Stimulated activated effector memory CD8-positive, alpha-beta T cell treated with anti-CD3 and anti-CD28 coated beads, Interleukin-12 subunit alpha, Interleukin-12 subunit beta, amount 100 ng/mL, for 72 hours (primary cell): Measurements from ENCODE around the gene PDE6B.

Experiments used
- ATAC-seq: fragments of 150-1000 bp; cut with Tn5 transposase; 2 replicates; pipeline ENCODE4 v1.10.0; 2021
- DNase-seq, 2 donors: peaks; one replicate each; pipeline ENCODE4 v3.0.0; 2021 to 2022; ENCODE audit warnings: low spot score in 2 of 2
- H3K27ac Mint-ChIP-seq: one replicate; pipeline ENCODE4 v1.8.0; 2022; ENCODE audit warnings: mild to moderate bottlenecking, mixed read lengths
- H3K36me3 Mint-ChIP-seq: one replicate; pipeline ENCODE4 v1.8.0; 2022; ENCODE audit warnings: mild to moderate bottlenecking, mixed read lengths
- H3K4me1 Mint-ChIP-seq: one replicate; pipeline ENCODE4 v1.8.0; 2022; ENCODE audit warnings: mixed read lengths
- H3K4me3 Mint-ChIP-seq: one replicate; pipeline ENCODE4 v1.8.0; 2022; ENCODE audit warnings: mild to moderate bottlenecking, mixed read lengths
- H3K9me3 Mint-ChIP-seq: one replicate; pipeline ENCODE4 v1.8.0; 2022; ENCODE audit warnings: mixed read lengths

PDE6B gene

GRCh38 chr4:624705-625590 lies at the start of gene PDE6B:
Gene PDE6B (plus strand): TSS chr4:625573. CDS start chr4:625627, 54 bp downstream.
- Mint-ChIP-seq H3K4me3 (no peak within 1 kb of the TSS), H3K9me3 (no peaks in the 10 kb centered on the region), H3K36me3 (no peaks in the 10 kb centered on the region), H3K27ac (no peak within 1 kb of the TSS), H3K4me1 (no peaks in the 10 kb centered on the region)
- no peak for DNase-seq
- no peak for ATAC-seq

- H3K9me3 Mint-ChIP-seq = no peaks in the 10 kb centered on the region
- no peak for DNase-seq
- H3K36me3 Mint-ChIP-seq = no peaks in the 10 kb centered on the region
- peak within 1 kb of the TSS; percentile 38 for H3K4me3 Mint-ChIP-seq
- ATAC-seq = no peak
- H3K4me1 Mint-ChIP-seq = peaks cover 12% of the 10 kb centered on the region
- no peak within 1 kb of the TSS for H3K27ac Mint-ChIP-seq
Observed at GRCh38 chr4:576245-576821, 49.0 kb upstream of the PDE6B start, which contains the start of gene TMEM271. Gene TMEM271 (minus strand): TSS chr4:576295. CDS start chr4:576062, 233 bp downstream.

- Mint-ChIP-seq H3K27ac (no peak overlapping the region), H3K36me3 (no peaks in the 10 kb centered on the region), H3K4me1 (peaks cover 12% of the 10 kb centered on the region), H3K4me3 (peak overlapping the region; percentile 38), H3K9me3 (no peaks in the 10 kb centered on the region)
- DNase-seq (no peak), ATAC-seq (no peak)
Observed at GRCh38 chr4:576991-577498, 48.3 kb upstream of the PDE6B start.

- ATAC-seq = peak; percentile 20
- no peak overlapping the region for H3K27ac Mint-ChIP-seq
- H3K4me3 Mint-ChIP-seq = peak overlapping the region; percentile 38
- DNase-seq = no peak
- no peaks in the 10 kb centered on the region for H3K36me3 Mint-ChIP-seq
- peaks cover 12% of the 10 kb centered on the region for H3K4me1 Mint-ChIP-seq
- peaks cover 4% of the 10 kb centered on the region for H3K9me3 Mint-ChIP-seq
Observed at GRCh38 chr4:577499-578450, 47.6 kb upstream of the PDE6B start.

GRCh38 chr4:578451-579443 lies 46.6 kb upstream of the PDE6B start:
- H3K36me3 Mint-ChIP-seq = no peaks in the 10 kb centered on the region
- peaks cover 4% of the 10 kb centered on the region for H3K9me3 Mint-ChIP-seq
- DNase-seq = no peak
- H3K4me1 Mint-ChIP-seq = peaks cover 12% of the 10 kb centered on the region
- no peak overlapping the region for H3K27ac Mint-ChIP-seq
- ATAC-seq = no peak
- H3K4me3 Mint-ChIP-seq = no peak overlapping the region

GRCh38 chr4:579543-580175 lies 45.7 kb upstream of the PDE6B start:
- DNase-seq = no peak
- H3K9me3 Mint-ChIP-seq = peaks cover 8% of the 10 kb centered on the region

GRCh38 chr4:581181-581580 lies 44.2 kb upstream of the PDE6B start:
- Mint-ChIP-seq H3K27ac (no peak overlapping the region), H3K36me3 (peaks cover 5% of the 10 kb centered on the region), H3K9me3 (peaks cover 13% of the 10 kb centered on the region), H3K4me3 (no peak overlapping the region), H3K4me1 (peaks cover 12% of the 10 kb centered on the region)
- no peak for DNase-seq
- ATAC-seq = no peak

More at GRCh38 chr4:579543-580175, 45.7 kb upstream of the PDE6B start:
- H3K36me3 Mint-ChIP-seq = no peaks in the 10 kb centered on the region
- no peak overlapping the region for H3K4me3 Mint-ChIP-seq
- no peak for ATAC-seq
- H3K27ac Mint-ChIP-seq = no peak overlapping the region
- H3K4me1 Mint-ChIP-seq = peaks cover 12% of the 10 kb centered on the region

- no peak for DNase-seq
- Mint-ChIP-seq H3K36me3 (peaks cover 5% of the 10 kb centered on the region), H3K9me3 (peaks cover 13% of the 10 kb centered on the region), H3K27ac (no peak overlapping the region), H3K4me1 (peaks cover 11% of the 10 kb centered on the region), H3K4me3 (no peak overlapping the region)
- ATAC-seq = no peak
Observed at GRCh38 chr4:581753-582361, 43.5 kb upstream of the PDE6B start.

GRCh38 chr4:583820-584219 lies 41.6 kb upstream of the PDE6B start:
- no peak overlapping the region for H3K27ac Mint-ChIP-seq
- DNase-seq (no peak), ATAC-seq (no peak)
- peaks cover 17% of the 10 kb centered on the region for H3K9me3 Mint-ChIP-seq
- peaks cover 6% of the 10 kb centered on the region for H3K4me1 Mint-ChIP-seq
- H3K36me3 Mint-ChIP-seq = peaks cover 5% of the 10 kb centered on the region
- H3K4me3 Mint-ChIP-seq = no peak overlapping the region

GRCh38 chr4:587671-588350 lies 37.6 kb upstream of the PDE6B start:
- peaks cover 5% of the 10 kb centered on the region for H3K36me3 Mint-ChIP-seq
- no peak overlapping the region for H3K4me3 Mint-ChIP-seq
- peaks cover 13% of the 10 kb centered on the region for H3K9me3 Mint-ChIP-seq
- no peak for DNase-seq
- no peak for ATAC-seq
- H3K27ac Mint-ChIP-seq = no peak overlapping the region
- no peaks in the 10 kb centered on the region for H3K4me1 Mint-ChIP-seq

- ATAC-seq (no peak), DNase-seq (no peak)
- Mint-ChIP-seq H3K36me3 (peaks cover 5% of the 10 kb centered on the region), H3K9me3 (peaks cover 17% of the 10 kb centered on the region), H3K27ac (no peak overlapping the region), H3K4me1 (no peaks in the 10 kb centered on the region), H3K4me3 (no peak overlapping the region)
Observed at GRCh38 chr4:588351-588849, 37.0 kb upstream of the PDE6B start.

- ATAC-seq (no peak), DNase-seq (no peak)
- no peak overlapping the region for H3K4me3 Mint-ChIP-seq
Observed at GRCh38 chr4:589219-589963, 36.0 kb upstream of the PDE6B start.

More at GRCh38 chr4:589219-589963, 36.0 kb upstream of the PDE6B start:
- no peaks in the 10 kb centered on the region for H3K4me1 Mint-ChIP-seq
- no peak overlapping the region for H3K27ac Mint-ChIP-seq
- peaks cover 5% of the 10 kb centered on the region for H3K36me3 Mint-ChIP-seq
- H3K9me3 Mint-ChIP-seq = peaks cover 16% of the 10 kb centered on the region
